ENCODE results near the gene AGAP2. TPM values are rescaled to one million over a fixed set of nuclear protein-coding genes. Genes with fewer than 3 reads are reported as not detected.
A peak's percentile ranks its signal among the peaks of the same experiment; 100 is the strongest.

AGAP2 gene
- total and polyA plus RNA-seq, 9 of the 15 experiments (the other 6 are each of a cell fraction or from before 2014, with no cell fraction given), result 0.04 to 0.77 (median 0.28) TPM; not detected in 1

DNA sequence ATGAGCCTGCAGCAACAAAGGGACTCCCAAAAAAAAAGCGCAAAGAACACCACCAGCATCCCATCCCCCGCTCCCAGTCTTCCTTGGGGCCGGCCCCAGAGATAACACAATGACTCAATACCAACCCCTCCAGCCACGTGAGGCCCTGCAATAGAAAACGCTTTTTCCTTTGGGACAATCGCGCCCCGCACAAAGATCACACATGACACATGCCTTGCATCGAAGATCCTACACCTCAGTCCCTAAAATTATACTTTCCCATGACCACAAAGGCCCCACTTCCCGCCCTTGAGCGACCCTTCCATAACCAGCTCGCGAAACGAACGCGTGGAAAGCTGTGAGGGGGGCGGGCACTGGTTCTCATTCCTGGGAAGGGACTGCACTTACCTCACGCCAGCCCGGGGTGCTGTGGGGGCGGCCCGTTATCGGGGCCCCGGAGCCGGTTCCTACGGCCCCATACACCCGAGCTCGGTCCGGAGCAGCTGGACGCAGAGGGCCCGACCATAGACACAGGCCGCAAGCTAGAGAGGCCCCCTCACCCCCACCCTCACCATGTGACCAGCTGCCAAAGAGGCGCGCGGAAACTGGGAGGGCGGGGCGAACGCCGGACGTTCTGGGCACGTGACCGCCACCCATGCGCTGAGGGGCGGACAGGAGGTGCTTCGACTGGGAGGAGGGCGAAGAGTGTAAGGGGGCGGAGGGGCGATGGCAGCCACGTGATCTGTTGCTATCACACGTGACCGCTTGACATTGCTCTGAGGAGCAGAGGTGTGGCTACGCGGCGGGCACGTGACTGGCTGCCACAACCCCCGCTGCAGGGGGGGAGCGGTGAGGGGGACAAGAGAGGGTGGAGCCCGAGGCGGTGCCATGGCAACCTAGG is 13.5 kb upstream of the AGAP2 start, which contains the start of gene CDK4:
TSS of gene CDK4 (minus strand) at position 523 of the 880 bp plus-strand sequence. CDS start 593 bp downstream, outside the sequence.
- Histone ChIP-seq H3K27ac (ENCODE audit: extremely low read depth, low read depth, low read length) (peak within 1 kb of the TSS; percentile 96), H4K20me1 (replicated peaks; ENCODE audit: control insufficient read depth, insufficient read depth, low read length) (no peaks in the 10 kb centered on the region), H3K4me3 (peak within 1 kb of the TSS; percentile 66), H3K79me2 (ENCODE audit: control insufficient read depth, insufficient read depth, low read length) (peaks cover 47% of the 10 kb centered on the region), H3K9ac (ENCODE audit: insufficient read depth in 1 of 2, low read depth in 2 of 2, low read length in 2 of 2) (peak within 1 kb of the TSS; percentile 97), H3K9me3 (replicated peaks; ENCODE audit: control insufficient read depth, insufficient read depth, low read depth, low read length) (no peaks in the 10 kb centered on the region), H3K9me1 (ENCODE audit: control insufficient read depth, insufficient read depth, low read length) (no peaks in the 10 kb centered on the region), H3K4me1 (replicated peaks in 1 of 2; ENCODE audit: control insufficient read depth in 2 of 2, insufficient read depth in 2 of 2, low read length in 2 of 2) (peaks cover 34 to 40% of the 10 kb centered on the region in 2 experiments), H2AFZ (ENCODE audit: low read depth, low read length) (peak within 1 kb of the TSS; percentile 64), H3K27me3 (ENCODE audit: control insufficient read depth in 2 of 2, insufficient read depth in 2 of 2, low read length in 2 of 2) (no peaks in the 10 kb centered on the region), H3K36me3 (ENCODE audit: control insufficient read depth, insufficient read depth, low read length) (peaks cover 44% of the 10 kb centered on the region), H3K4me2 (ENCODE audit: insufficient read depth, low read length) (peak within 1 kb of the TSS; percentile 99)
- intact Hi-C loops (cut with micrococcal nuclease), result loop anchor here (2.0 kb wide), 1 partner anchor 21 kb away; the partner anchor contains the start of genes EEF1AKMT3 and METTL1
- ChIA-PET CTCF (ENCODE audit: low intra/inter-chr PET ratio) (no interaction called here), POLR2A (interaction anchor here (0.7 to 1.2 kb wide), 8 partner anchors 12 to 232 kb away, joined by 3 to 5 read pairs (median 3); partner anchors contain the start of genes EEF1AKMT3 and METTL1)
- WGBS (ENCODE audit: insufficient coverage, low coverage, missing lambda C conversion rate), result 1% methylated on average over 54 of the region's 58 CpGs
- ATAC-seq (peak; percentile 86), FAIRE-seq (peak; percentile 94), DNase-seq (ENCODE audit: extremely low read depth in 1 of 4, low spot score in 3 of 4) (peak; percentile 92 to 99 (median 96))
- TSS peak; percentile 81 for BruUV-seq (replicated peaks)
- in situ Hi-C loops (cut with MboI), result no loop called here
- TF ChIP-seq HMGN3 (IDR thresholded peaks at IDR 0.05; ENCODE audit: borderline replicate concordance, extremely low read depth, insufficient read length, low read depth, low read length) (peak; percentile 93), ZNF431 (CRISPR knock-in tag; IDR thresholded peaks at IDR 0.05) (0 out of 2 replicates have a peak, but pooled peaks have one; percentile 67), TBP (optimal IDR thresholded peaks at IDR 0.05; ENCODE audit: low read depth, low read length) (peak; percentile 84), CBFA2T3 (IDR thresholded peaks at IDR 0.05) (peak; percentile 52), SMARCE1 (IDR thresholded peaks at IDR 0.05) (peak; percentile 87), GATAD2B (IDR thresholded peaks at IDR 0.05; ENCODE audit: borderline replicate concordance) (no peak; the same call in 1 of the 2 replicates), ZNF263 (CRISPR knock-in tag; IDR thresholded peaks at IDR 0.05; ENCODE audit: borderline replicate concordance) (peak; percentile 81; the same call in 1 of the 2 replicates)
- TF ChIP-seq, protein P1, sequence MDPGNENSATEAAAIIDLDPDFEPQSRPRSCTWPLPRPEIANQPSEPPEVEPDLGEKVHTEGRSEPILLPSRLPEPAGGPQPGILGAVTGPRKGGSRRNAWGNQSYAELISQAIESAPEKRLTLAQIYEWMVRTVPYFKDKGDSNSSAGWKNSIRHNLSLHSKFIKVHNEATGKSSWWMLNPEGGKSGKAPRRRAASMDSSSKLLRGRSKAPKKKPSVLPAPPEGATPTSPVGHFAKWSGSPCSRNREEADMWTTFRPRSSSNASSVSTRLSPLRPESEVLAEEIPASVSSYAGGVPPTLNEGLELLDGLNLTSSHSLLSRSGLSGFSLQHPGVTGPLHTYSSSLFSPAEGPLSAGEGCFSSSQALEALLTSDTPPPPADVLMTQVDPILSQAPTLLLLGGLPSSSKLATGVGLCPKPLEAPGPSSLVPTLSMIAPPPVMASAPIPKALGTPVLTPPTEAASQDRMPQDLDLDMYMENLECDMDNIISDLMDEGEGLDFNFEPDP (CRISPR knock-in tag; IDR thresholded peaks at IDR 0.05), result no peak
- TF ChIP-seq, protein P2, sequence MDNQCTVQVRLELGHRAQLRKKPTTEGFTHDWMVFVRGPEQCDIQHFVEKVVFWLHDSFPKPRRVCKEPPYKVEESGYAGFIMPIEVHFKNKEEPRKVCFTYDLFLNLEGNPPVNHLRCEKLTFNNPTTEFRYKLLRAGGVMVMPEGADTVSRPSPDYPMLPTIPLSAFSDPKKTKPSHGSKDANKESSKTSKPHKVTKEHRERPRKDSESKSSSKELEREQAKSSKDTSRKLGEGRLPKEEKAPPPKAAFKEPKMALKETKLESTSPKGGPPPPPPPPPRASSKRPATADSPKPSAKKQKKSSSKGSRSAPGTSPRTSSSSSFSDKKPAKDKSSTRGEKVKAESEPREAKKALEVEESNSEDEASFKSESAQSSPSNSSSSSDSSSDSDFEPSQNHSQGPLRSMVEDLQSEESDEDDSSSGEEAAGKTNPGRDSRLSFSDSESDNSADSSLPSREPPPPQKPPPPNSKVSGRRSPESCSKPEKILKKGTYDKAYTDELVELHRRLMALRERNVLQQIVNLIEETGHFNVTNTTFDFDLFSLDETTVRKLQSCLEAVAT (IDR thresholded peaks at IDR 0.05), result peak; percentile 41 to 73; a peak in 3 of 4 replicates
- TF ChIP-seq, protein P3, sequence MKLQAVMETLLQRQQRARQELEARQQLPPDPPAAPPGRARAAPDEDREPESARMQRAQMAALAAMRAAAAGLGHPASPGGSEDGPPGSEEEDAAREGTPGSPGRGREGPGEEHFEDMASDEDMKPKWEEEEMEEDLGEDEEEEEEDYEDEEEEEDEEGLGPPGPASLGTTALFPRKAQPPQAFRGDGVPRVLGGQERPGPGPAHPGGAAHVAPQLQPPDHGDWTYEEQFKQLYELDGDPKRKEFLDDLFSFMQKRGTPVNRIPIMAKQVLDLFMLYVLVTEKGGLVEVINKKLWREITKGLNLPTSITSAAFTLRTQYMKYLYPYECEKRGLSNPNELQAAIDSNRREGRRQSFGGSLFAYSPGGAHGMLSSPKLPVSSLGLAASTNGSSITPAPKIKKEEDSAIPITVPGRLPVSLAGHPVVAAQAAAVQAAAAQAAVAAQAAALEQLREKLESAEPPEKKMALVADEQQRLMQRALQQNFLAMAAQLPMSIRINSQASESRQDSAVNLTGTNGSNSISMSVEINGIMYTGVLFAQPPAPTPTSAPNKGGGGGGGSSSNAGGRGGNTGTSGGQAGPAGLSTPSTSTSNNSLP (IDR thresholded peaks at IDR 0.05; ENCODE audit: borderline replicate concordance, low read depth, low read length), result no peak
- TF ChIP-seq, protein P4, sequence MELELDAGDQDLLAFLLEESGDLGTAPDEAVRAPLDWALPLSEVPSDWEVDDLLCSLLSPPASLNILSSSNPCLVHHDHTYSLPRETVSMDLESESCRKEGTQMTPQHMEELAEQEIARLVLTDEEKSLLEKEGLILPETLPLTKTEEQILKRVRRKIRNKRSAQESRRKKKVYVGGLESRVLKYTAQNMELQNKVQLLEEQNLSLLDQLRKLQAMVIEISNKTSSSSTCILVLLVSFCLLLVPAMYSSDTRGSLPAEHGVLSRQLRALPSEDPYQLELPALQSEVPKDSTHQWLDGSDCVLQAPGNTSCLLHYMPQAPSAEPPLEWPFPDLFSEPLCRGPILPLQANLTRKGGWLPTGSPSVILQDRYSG (tag; conservative IDR thresholded peaks at IDR 0.05; ENCODE audit: low read depth), result no peak
